ENCODE results near the gene MGP. TPM values are rescaled to one million over a fixed set of nuclear protein-coding genes. Genes with fewer than 3 reads are reported as not detected.

Gene MGP
- total and polyA plus RNA-seq, 5 donors: 660 to 1,578 (median 1,019) TPM

Other genes with a start within 250 kb of the MGP start
- gene GUCY2C, start 189.3 kb downstream of the MGP start, total RNA-seq: not detected
- 0.02 TPM for gene GUCY2C, start 189.3 kb downstream of the MGP start, polyA plus RNA-seq
- gene WBP11, start 82.4 kb downstream of the MGP start, total RNA-seq: 10 to 100 TPM; 51.9 to 63.7 (median 54.1) TPM
- 19.3 TPM for gene WBP11, start 82.4 kb downstream of the MGP start, polyA plus RNA-seq
- gene C12orf60, start 82.2 kb downstream of the MGP start, total RNA-seq: 1 to 10 TPM; 1.4 to 2.7 (median 1.5) TPM
- gene C12orf60, start 82.2 kb downstream of the MGP start, polyA plus RNA-seq: 3.8 TPM
- gene SMCO3, start 71.7 kb downstream of the MGP start, total RNA-seq: under 1 TPM; 0.53 to 0.85 (median 0.68) TPM
- 1.5 TPM for gene SMCO3, start 71.7 kb downstream of the MGP start, polyA plus RNA-seq
- 10 to 100 TPM in 2 of 4 donors, 1 to 10 TPM in 2; 9.2 to 13.2 (median 10.2) TPM for gene ART4, start 42.3 kb downstream of the MGP start, total RNA-seq
- 6.8 TPM for gene ART4, start 42.3 kb downstream of the MGP start, polyA plus RNA-seq
- gene ERP27, start 52.7 kb upstream of the MGP start, total RNA-seq: under 1 TPM; 0.17 to 0.49 (median 0.37) TPM
- gene ERP27, start 52.7 kb upstream of the MGP start, polyA plus RNA-seq: 0.32 TPM
- 10 to 100 TPM; 45.6 to 67.6 (median 61.5) TPM for gene ARHGDIB, start 75.7 kb upstream of the MGP start, total RNA-seq
- 73.5 TPM for gene ARHGDIB, start 75.7 kb upstream of the MGP start, polyA plus RNA-seq
- gene PDE6H, start 87.2 kb upstream of the MGP start, total RNA-seq: not detected
- gene PDE6H, start 87.2 kb upstream of the MGP start, polyA plus RNA-seq: not detected